Liver (tissue), 2 donors: ENCODE results near the gene RBM38.

Experiments
- TF ChIP-seq, protein P1 (sequence below): fragments of 150-350 bp; IDR thresholded peaks from 2 replicates; pipeline ENCODE4 v1.5.1; 2017; ENCODE audit warnings: improper control_type of control experiment, low read depth, low read length; ENCODE audit not compliant: missing input control
- TF ChIP-seq, protein P2 (sequence below): IDR thresholded peaks from 2 replicates; pipeline ENCODE4 v1.6.1; 2016; ENCODE audit warnings: antibody characterized with exemption
- donor health status: healthy.

GRCh38 chr20:57437267-57437666 is 46.1 kb downstream of the RBM38 start:
- TF ChIP-seq, protein P1, sequence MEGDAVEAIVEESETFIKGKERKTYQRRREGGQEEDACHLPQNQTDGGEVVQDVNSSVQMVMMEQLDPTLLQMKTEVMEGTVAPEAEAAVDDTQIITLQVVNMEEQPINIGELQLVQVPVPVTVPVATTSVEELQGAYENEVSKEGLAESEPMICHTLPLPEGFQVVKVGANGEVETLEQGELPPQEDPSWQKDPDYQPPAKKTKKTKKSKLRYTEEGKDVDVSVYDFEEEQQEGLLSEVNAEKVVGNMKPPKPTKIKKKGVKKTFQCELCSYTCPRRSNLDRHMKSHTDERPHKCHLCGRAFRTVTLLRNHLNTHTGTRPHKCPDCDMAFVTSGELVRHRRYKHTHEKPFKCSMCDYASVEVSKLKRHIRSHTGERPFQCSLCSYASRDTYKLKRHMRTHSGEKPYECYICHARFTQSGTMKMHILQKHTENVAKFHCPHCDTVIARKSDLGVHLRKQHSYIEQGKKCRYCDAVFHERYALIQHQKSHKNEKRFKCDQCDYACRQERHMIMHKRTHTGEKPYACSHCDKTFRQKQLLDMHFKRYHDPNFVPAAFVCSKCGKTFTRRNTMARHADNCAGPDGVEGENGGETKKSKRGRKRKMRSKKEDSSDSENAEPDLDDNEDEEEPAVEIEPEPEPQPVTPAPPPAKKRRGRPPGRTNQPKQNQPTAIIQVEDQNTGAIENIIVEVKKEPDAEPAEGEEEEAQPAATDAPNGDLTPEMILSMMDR, result no peak
- TF ChIP-seq, protein P2, sequence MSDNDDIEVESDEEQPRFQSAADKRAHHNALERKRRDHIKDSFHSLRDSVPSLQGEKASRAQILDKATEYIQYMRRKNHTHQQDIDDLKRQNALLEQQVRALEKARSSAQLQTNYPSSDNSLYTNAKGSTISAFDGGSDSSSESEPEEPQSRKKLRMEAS, result no peak
